Left forelimb (tissue), 1 donor: ENCODE data around the gene LENEP.
A peak's percentile ranks its signal among the peaks of the same experiment; 100 is the strongest.

Source experiments
- DNase-seq: peaks from one replicate; pipeline ENCODE4 v3.0.0-alpha.2; 2018; ENCODE audit warnings: low spot score

LENEP gene, protein sequence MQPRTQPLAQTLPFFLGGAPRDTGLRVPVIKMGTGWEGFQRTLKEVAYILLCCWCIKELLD

DNA sequence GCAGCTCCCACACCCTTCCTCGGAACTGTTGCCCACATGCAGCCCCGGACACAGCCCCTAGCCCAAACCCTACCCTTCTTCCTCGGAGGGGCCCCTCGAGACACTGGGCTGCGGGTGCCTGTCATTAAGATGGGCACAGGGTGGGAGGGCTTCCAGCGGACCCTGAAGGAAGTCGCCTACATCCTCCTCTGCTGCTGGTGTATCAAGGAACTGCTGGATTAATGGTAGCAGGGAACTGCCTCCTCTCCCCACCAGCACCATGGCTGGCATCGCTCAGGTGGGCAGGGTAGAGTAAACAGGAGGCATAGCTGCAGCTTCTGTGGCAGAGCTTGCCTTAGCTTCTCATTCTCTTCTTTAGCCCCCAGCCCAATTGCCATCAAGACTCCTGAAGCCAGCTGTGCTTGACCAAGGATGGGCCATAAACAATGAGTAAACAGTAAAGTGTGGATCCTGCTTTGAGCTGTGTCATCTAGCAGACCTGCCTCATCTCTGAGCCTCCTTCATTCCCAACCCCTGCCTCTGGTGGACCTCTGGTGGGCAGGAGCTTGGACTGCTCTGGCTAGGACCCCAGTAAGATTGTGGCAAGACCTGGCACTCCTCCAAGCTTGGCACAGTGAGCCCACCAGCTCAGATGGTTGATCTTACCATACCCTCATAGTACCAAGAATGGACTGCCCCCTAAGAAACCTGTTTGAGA, at the start of gene LENEP:
Gene LENEP (plus strand): TSS at position 15 of the 697 bp plus-strand sequence. CDS start 22 bp downstream, at position 37.
- no peak for DNase-seq

- DNase-seq, result no peak
Observed at GRCh38 chr1:154943649-154944400, 49.6 kb upstream of the LENEP start.

DNA sequence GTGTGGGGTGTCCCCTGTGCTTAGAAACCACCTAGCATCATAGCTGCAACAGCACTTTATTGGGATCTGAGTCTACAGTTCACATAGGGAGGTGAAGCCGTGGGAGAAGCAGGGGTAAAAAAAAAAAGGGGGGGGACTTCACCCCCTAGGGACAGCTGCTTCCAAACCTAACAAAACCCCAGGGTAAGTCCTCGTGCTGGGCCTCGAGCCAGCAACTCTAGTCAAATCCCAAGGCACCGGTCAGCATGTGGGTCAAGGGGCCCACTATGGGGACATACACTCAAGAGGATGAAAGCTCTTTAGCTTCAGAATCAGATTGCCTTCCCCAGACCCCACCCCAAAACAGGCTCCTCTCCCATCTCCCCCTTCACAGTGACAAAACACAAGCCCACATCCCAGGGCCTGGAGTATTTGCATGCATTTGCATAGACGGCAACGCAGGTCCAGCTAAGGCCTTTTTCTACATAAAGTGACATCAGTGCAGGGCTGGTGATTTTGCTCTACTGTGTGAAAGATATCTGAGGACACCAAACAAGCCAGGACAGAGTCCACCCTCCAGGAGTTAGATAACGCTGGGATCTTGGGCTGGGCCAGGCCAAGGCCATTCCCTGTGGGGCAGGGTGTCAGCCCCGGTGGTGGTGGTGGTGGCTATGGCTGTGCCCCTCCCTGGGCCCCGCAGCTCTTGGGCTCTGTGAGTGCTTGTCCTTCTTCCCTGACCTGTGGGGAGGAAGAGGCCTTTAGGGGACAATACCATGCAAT, 48.8 kb upstream of the LENEP start:
- DNase-seq, result no peak

GRCh38 chr1:154945160-154945961, 48.0 kb upstream of the LENEP start:
- DNase-seq, result no peak

GRCh38 chr1:154945962-154946850, 47.2 kb upstream of the LENEP start:
- DNase-seq, result no peak

GRCh38 chr1:154948079-154948478, 45.3 kb upstream of the LENEP start:
- no peak for DNase-seq

GRCh38 chr1:154951901-154952657, 41.3 kb upstream of the LENEP start:
- no peak for DNase-seq

DNA sequence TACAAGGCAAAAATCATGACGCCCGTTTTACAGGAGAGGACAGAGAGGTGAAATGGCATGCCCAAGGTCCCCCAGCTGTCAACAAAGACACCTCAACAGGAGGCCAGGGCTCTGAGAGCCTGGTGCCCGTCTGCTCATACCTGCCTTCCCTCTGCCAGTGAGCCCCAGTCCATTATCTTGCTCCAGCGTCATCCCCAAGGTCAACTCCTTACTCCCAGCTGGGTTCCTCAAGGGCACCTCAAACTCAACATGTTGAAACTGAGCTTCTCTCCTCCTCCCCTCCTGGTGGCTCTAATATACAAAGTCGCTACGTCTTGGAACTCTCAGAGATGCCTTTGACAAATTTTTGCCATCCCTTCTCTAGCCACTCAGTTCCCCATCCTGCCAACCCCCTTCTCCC, 40.7 kb upstream of the LENEP start:
- no peak for DNase-seq

GRCh38 chr1:154953611-154954038, 39.8 kb upstream of the LENEP start:
- DNase-seq, result no peak

GRCh38 chr1:154954541-154954940, 38.8 kb upstream of the LENEP start:
- no peak for DNase-seq

- DNase-seq, result no peak
Observed at GRCh38 chr1:154955039-154955717, 38.2 kb upstream of the LENEP start.

GRCh38 chr1:154955718-154956543, 37.5 kb upstream of the LENEP start, which contains the start of gene PBXIP1:
Gene PBXIP1, minus strand, starts transcription at chr1:154956099. Its CDS starts 2,378 bp downstream, at chr1:154953721.
- DNase-seq, result peak; percentile 90

- DNase-seq, result no peak
Observed at GRCh38 chr1:154956544-154956941, 36.8 kb upstream of the LENEP start.

DNA sequence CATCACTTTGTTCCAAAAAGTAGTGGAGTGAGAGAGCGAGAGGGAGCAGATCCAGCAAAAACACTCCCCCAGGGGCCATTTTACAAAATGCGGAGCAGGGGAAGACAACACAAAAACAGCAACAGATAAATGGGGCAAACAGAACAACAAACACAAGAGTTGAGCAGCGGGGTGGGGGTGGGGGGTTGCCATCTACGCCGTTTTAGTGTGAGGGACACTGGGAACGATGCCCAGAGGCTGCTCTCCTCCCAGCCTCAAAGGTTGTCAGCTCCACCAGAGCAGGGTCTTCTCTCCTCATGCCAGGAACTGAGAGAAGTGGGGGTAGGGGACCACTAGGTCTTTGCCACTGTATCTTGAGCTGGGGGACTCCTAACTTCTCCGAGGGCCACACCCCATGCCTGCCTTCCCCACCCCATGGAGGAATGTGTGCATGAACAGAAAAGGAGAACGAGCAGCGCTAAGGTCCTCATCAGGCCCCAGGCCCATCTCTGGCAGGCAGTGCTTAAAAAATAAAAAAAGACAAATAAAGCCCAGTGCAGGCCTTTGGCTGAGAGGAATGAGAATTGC, 36.2 kb upstream of the LENEP start:
- DNase-seq, result no peak

DNA sequence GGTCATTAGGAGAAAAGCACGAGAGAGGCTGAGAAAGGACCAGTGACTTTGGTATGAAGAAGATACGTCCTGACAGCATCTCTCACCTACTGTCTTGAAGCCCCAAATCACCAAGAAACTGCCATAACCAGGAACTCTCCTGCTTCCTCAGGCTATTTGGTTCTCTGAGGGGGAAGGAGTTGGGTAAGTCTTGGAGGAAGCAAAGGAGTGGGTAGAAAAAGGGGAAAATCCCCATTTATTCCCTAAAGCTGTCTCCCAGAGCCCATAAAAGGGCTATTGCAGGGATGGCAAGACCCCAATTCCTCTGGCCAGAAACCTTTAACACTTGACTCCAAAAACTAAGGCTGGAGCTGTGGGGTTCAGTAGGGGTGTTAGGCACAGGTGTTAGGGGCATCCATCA, 35.4 kb upstream of the LENEP start:
- DNase-seq, result no peak

- DNase-seq, result no peak
Observed at GRCh38 chr1:154958681-154959425, 34.5 kb upstream of the LENEP start.

GRCh38 chr1:154959426-154959780, 34.0 kb upstream of the LENEP start:
- no peak for DNase-seq
